ENCODE measurements around the gene IPPK. TPM values are rescaled to one million over a fixed set of nuclear protein-coding genes. Genes with fewer than 3 reads are reported as not detected.

Gene IPPK
- total and polyA plus RNA-seq, 10 donors: 6.1 to 14.6 (median 11.5) TPM

DNA sequence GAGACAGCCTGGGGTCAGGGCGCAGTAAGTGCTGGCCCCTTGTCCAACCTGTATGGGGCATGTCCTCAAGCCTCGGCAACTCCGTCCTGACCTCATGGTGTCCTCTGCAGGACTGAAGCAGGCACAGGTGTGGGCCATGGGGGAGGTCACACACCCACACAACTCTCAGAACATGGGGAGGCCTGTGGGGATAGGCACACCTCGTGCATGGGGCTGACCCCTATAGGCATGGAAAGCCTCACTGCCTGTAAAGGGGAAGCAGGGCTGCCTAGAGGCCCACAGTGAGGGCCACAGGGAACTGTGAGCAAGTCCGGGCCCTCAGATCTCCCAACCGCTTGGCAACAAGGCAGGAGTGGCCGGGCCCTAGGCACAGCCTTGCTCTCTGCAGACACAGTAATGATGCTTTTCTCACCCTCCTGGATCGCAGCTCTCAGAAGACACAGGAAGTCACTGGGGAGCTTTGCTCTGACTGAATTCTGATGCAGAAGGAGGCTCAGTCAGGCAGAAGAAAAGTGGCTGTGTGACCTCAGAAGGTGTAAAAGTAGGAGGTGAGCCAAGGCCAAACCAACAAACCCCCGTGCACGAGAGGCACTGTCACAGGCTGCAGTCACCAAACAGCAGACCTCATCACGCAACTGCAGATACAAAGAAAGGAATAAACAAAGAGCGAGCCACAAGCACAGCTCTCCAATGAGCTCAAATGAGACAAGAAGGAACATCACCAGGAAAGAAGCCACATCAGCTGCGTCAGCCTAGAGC is 5.4 kb downstream of the IPPK start:
- WGBS, 5 donors: 70 to 76% (median 74%) methylated on average over 10 to 13 of the region's 13 CpGs
- H3K9me3 ChIP-seq: no peaks in the 10 kb centered on the region
- peaks cover 13 to 80% (median 42%) of the 10 kb centered on the region in 6 donors for H3K4me1 ChIP-seq
- TF ChIP-seq POLR2AphosphoS5 (IDR thresholded peaks at IDR 0.05) (peak in 2 of 3 donors; percentile 7 to 8), CTCF (IDR thresholded peaks at IDR 0.05 in 8 of 11, conservative IDR thresholded peaks at IDR 0.05 in 3 of 11) (no peak)
- intact Hi-C loops (cut with DNase I; ENCODE audit: low total_unique reads): no loop called here
- no peak overlapping the region for H3K4me3 ChIP-seq
- H3K36me3 ChIP-seq: peaks cover 0 to 56% (median 10%) of the 10 kb centered on the region in 6 donors
- DNase-seq: peak; percentile 74
- no peaks in the 10 kb centered on the region for H3K27me3 ChIP-seq (replicated peaks in 1 of 7)
- H3K27ac ChIP-seq: peak overlapping the region in 5 of 8 donors; percentile 2 to 78 (median 50)

DNA sequence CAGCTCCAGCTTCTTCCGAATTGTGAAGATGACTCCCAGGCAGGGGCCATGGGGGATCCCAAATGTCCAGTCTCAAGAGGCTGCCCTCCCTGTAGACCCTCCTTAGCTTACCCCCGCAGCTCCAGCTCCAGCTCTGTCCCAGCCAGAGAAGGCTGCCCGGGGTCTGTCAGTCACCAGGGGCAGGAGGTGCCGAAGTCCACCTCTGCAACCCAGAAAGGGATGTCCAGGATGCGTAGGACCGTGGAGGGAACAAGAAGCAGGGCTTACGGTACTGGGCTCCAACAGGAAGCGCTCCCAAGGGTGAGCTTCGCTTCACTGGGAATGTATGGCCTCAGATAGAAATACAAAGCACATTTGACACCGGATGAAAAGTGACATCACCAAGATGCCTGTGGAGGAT is 6.0 kb downstream of the IPPK start:
- DNase-seq: peak; percentile 59
- intact Hi-C loops (cut with DNase I; ENCODE audit: low total_unique reads): no loop called here
- Histone ChIP-seq H3K27ac (peak overlapping the region in 4 of 8 donors; percentile 31 to 78 (median 54)), H3K27me3 (replicated peaks in 1 of 7) (no peaks in the 10 kb centered on the region), H3K36me3 (peaks cover 0 to 56% (median 10%) of the 10 kb centered on the region in 6 donors), H3K4me3 (no peak overlapping the region), H3K9me3 (no peaks in the 10 kb centered on the region), H3K4me1 (peaks cover 13 to 74% (median 38%) of the 10 kb centered on the region in 6 donors)
- WGBS, 5 donors: 87 to 94% (median 92%) methylated on average over 9 to 10 of the region's 10 CpGs
- TF ChIP-seq CTCF (IDR thresholded peaks at IDR 0.05 in 8 of 11, conservative IDR thresholded peaks at IDR 0.05 in 3 of 11) (no peak), POLR2A (IDR thresholded peaks at IDR 0.05) (no peak), POLR2AphosphoS5 (IDR thresholded peaks at IDR 0.05) (no peak)

DNA sequence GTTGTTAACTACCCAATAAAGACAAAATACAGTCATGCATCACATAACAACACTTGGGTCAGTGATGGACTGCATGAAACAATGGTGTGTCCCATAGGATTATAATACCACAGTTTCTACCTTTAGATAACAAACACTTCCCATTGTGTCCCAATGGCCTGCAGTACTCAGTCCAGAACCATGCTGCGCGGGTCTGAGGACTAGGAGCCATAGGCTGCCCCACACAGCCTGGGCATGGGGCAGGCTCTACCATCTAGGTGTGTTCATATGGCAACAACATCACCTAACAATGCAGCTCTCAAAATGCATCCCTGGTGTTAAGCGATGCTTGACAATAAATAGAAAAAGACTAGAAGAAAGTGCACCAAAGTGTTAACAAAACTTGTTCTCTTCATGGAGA is 6.8 kb downstream of the IPPK start:
- peaks cover 0 to 62% (median 12%) of the 10 kb centered on the region in 6 donors for H3K36me3 ChIP-seq
- no peak for TF ChIP-seq POLR2A (IDR thresholded peaks at IDR 0.05)
- no peak for TF ChIP-seq POLR2AphosphoS5 (IDR thresholded peaks at IDR 0.05)
- TF ChIP-seq CTCF (IDR thresholded peaks at IDR 0.05 in 8 of 11, conservative IDR thresholded peaks at IDR 0.05 in 3 of 11): no peak
- no peak overlapping the region for H3K27ac ChIP-seq
- intact Hi-C loops (cut with DNase I; ENCODE audit: low total_unique reads): no loop called here
- H3K27me3 ChIP-seq (replicated peaks in 1 of 7): no peaks in the 10 kb centered on the region
- H3K4me3 ChIP-seq: no peak overlapping the region
- 90 to 98% (median 98%) methylated on average over 3 of the region's 3 CpGs for WGBS, 5 donors
- H3K9me3 ChIP-seq: no peaks in the 10 kb centered on the region
- DNase-seq: peak; percentile 35
- H3K4me1 ChIP-seq: peaks cover 6 to 67% (median 32%) of the 10 kb centered on the region in 6 donors

GRCh38 chr9:92661743-92662142 is 8.2 kb downstream of the IPPK start:
- no peak for TF ChIP-seq CTCF (IDR thresholded peaks at IDR 0.05 in 8 of 11, conservative IDR thresholded peaks at IDR 0.05 in 3 of 11)
- TF ChIP-seq POLR2A (IDR thresholded peaks at IDR 0.05): no peak
- Histone ChIP-seq H3K4me3 (no peak overlapping the region), H3K27me3 (replicated peaks in 1 of 7) (no peaks in the 10 kb centered on the region), H3K9me3 (no peaks in the 10 kb centered on the region), H3K27ac (no peak overlapping the region), H3K4me1 (peaks cover 9 to 63% (median 36%) of the 10 kb centered on the region in 6 donors), H3K36me3 (peaks cover 0 to 65% (median 16%) of the 10 kb centered on the region in 6 donors)
- peak; percentile 19 for DNase-seq
- 83 to 95% (median 92%) methylated on average over 4 of the region's 4 CpGs for WGBS, 5 donors
- intact Hi-C loops (cut with DNase I; ENCODE audit: low total_unique reads): no loop called here
